WTC11 (cell line): ENCODE results near the gene UPP1.

Experiments
- GTF2I ChIP-seq: fragments of 250-450 bp; sonication (Bioruptor Pico); conservative IDR thresholded peaks from 2 replicates; pipeline ENCODE4 v1.4.0; 2021; ENCODE audit warnings: mild to moderate bottlenecking
- ZNF121 ChIP-seq: sonication (generic); formaldehyde crosslinking; IDR thresholded peaks from 2 replicates; pipeline ENCODE4 v1.8.0; 2023; ENCODE audit warnings: missing genetic modification reagents
- TF ChIP-seq, protein P1 (sequence below): fragments of 200-600 bp; IDR thresholded peaks from 2 replicates; pipeline ENCODE4 v1.8.0; 2022; ENCODE audit warnings: antibody characterized with exemption
- TF ChIP-seq, protein P2 (sequence below): sonication (generic); formaldehyde crosslinking; IDR thresholded peaks from 2 replicates; pipeline ENCODE4 v1.8.1; 2023; ENCODE audit warnings: mild to moderate bottlenecking, missing genetic modification reagents

DNA sequence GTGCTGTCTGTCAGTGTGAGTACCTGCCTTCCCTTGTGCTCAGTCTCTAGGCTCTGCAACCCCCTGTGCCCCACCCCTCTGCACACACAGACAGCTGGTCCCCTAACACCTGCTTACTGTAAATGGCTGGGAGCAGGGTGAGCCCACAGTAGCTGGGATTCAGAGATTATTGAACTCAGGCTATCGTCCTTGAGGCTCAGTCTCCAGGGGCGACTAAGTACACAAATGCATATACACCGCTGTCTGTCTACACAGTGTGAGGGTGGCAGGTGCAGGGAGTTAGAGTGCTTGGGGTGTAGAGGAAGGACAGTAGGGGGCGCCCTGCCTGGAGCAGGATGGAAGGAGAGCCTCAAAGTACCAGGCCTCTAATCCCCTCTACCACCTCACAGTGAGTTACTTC is 12.9 kb downstream of the UPP1 start:
- TF ChIP-seq, protein P1, sequence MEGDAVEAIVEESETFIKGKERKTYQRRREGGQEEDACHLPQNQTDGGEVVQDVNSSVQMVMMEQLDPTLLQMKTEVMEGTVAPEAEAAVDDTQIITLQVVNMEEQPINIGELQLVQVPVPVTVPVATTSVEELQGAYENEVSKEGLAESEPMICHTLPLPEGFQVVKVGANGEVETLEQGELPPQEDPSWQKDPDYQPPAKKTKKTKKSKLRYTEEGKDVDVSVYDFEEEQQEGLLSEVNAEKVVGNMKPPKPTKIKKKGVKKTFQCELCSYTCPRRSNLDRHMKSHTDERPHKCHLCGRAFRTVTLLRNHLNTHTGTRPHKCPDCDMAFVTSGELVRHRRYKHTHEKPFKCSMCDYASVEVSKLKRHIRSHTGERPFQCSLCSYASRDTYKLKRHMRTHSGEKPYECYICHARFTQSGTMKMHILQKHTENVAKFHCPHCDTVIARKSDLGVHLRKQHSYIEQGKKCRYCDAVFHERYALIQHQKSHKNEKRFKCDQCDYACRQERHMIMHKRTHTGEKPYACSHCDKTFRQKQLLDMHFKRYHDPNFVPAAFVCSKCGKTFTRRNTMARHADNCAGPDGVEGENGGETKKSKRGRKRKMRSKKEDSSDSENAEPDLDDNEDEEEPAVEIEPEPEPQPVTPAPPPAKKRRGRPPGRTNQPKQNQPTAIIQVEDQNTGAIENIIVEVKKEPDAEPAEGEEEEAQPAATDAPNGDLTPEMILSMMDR = peak; percentile 49
- TF ChIP-seq ZNF121 = no peak
- TF ChIP-seq, protein P2, sequence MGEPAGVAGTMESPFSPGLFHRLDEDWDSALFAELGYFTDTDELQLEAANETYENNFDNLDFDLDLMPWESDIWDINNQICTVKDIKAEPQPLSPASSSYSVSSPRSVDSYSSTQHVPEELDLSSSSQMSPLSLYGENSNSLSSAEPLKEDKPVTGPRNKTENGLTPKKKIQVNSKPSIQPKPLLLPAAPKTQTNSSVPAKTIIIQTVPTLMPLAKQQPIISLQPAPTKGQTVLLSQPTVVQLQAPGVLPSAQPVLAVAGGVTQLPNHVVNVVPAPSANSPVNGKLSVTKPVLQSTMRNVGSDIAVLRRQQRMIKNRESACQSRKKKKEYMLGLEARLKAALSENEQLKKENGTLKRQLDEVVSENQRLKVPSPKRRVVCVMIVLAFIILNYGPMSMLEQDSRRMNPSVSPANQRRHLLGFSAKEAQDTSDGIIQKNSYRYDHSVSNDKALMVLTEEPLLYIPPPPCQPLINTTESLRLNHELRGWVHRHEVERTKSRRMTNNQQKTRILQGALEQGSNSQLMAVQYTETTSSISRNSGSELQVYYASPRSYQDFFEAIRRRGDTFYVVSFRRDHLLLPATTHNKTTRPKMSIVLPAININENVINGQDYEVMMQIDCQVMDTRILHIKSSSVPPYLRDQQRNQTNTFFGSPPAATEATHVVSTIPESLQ (CRISPR knock-in tag) = no peak
- no peak for TF ChIP-seq GTF2I (CRISPR knock-in tag)
